Thymus (tissue), 11 donors: ENCODE data around the gene TMA7. TPM values are rescaled to one million over a fixed set of nuclear protein-coding genes. Genes with fewer than 3 reads are reported as not detected.

Experiments
- DNase-seq, 9 donors: peaks; one replicate each; pipeline ENCODE4 v3.0.0-alpha.2; 2013; ENCODE audit warnings: low spot score in 9 of 9, low read depth in 6 of 9, missing footprints in 1 of 9
- H3K27ac ChIP-seq, 2 donors: one replicate each; pipeline ENCODE4 v1.5.1; 2013; ENCODE audit warnings: control low read depth in 1 of 2, low read depth in 1 of 2, low read length in 1 of 2, mild to moderate bottlenecking in 1 of 2, moderate library complexity in 1 of 2
- H3K27me3 ChIP-seq, 2 donors: one replicate each; pipeline ENCODE4 v1.5.1; 2013; ENCODE audit warnings: low read length in 1 of 2; ENCODE audit not compliant: control insufficient read depth in 2 of 2, insufficient read depth in 1 of 2
- H3K36me3 ChIP-seq, 2 donors: one replicate each; pipeline ENCODE4 v1.5.1; 2013; ENCODE audit warnings: low read length in 1 of 2, mild to moderate bottlenecking in 1 of 2, moderate library complexity in 1 of 2; ENCODE audit not compliant: control insufficient read depth in 2 of 2, insufficient read depth in 2 of 2
- H3K4me1 ChIP-seq, 2 donors: one replicate each; pipeline ENCODE4 v1.5.1; 2013; ENCODE audit warnings: low read length in 2 of 2; ENCODE audit not compliant: control insufficient read depth in 2 of 2, insufficient read depth in 2 of 2
- H3K4me3 ChIP-seq, 2 donors: one replicate each; pipeline ENCODE4 v1.5.1; 2013; ENCODE audit warnings: low read length in 2 of 2, control low read depth in 1 of 2, mild to moderate bottlenecking in 1 of 2
- H3K9me3 ChIP-seq, 2 donors: one replicate each; pipeline ENCODE4 v1.5.1; 2013; ENCODE audit warnings: low read length in 1 of 2, mild to moderate bottlenecking in 1 of 2; ENCODE audit not compliant: control insufficient read depth in 2 of 2, insufficient read depth in 1 of 2
- WGBS: extraction: QIAGEN DNeasy Blood & Tissue Kit; methylation state at CpG from one replicate; pipeline ENCODE4 v1.1.7; 2013; 5-methylcytosine and 5-hydroxymethylcytosine counted together
- polyA plus RNA-seq: library from polyadenylated mRNA; stranded (reverse); fragments of 200-250 nt; gene quantifications from one replicate; pipeline ENCODE4 v1.2.3, GENCODE V29; 2013
- total RNA-seq: library from RNA; stranded (reverse); fragments of 120-200 nt; gene quantifications from one replicate; pipeline ENCODE4 v1.2.4, GENCODE V29; 2013
- donor health status: healthy.

The TMA7 gene
- total and polyA plus RNA-seq, 2 donors, result 660 to 735 TPM

GRCh38 chr3:48425281-48425812, 14.7 kb upstream of the TMA7 start:
- no peak overlapping the region for H3K4me3 ChIP-seq
- DNase-seq, result no peak
- peaks cover 0 to 3% of the 10 kb centered on the region in 2 donors for H3K9me3 ChIP-seq
- peaks cover 0 to 4% of the 10 kb centered on the region in 2 donors for H3K36me3 ChIP-seq
- H3K4me1 ChIP-seq, result peaks cover 9 to 19% of the 10 kb centered on the region in 2 donors
- WGBS, result 94% methylated on average over 13 of the region's 13 CpGs
- no peak overlapping the region for H3K27ac ChIP-seq
- H3K27me3 ChIP-seq, result peaks cover 4 to 42% of the 10 kb centered on the region in 2 donors

- Histone ChIP-seq H3K36me3 (no peaks in the 10 kb centered on the region), H3K4me3 (no peak overlapping the region), H3K27ac (no peak overlapping the region), H3K9me3 (peaks cover 0 to 3% of the 10 kb centered on the region in 2 donors), H3K4me1 (peaks cover 9 to 26% of the 10 kb centered on the region in 2 donors), H3K27me3 (peaks cover 4 to 44% of the 10 kb centered on the region in 2 donors)
- WGBS, result 89% methylated on average over 11 of the region's 11 CpGs
- no peak for DNase-seq
Measured at GRCh38 chr3:48426401-48426909, 13.6 kb upstream of the TMA7 start.

DNA sequence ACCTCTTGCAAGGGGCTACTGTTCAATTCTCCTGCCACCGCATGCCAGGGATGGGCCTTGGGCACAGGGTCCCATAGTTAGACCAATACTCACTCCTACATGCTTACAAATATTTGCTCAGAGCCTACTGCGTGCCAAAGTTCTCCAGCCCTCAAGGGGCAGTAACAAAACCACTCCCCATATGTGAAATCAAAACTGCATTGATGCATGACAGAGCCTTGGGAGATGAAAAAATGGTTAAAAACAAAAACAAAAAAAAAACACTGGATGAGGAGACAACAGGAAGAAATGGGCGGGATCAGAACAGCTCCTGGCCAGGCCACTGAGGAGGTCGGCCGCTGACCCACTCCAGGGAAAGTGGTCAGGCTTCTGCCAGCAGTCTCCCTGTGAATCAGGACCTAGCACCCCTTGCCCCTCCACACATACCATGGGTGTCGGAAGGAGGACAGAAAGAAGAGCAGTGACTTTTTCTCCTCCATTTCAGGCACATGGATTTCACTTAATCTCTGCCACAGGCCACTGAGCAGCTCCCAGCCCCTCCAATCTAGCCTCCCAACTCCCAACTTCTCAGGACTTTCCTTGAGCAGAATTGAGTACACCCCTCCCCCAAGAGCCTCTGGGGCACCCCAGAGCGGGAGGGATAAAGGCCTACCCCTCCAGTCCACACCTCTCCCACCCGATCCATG, 13.0 kb upstream of the TMA7 start:
- peaks cover 0 to 3% of the 10 kb centered on the region in 2 donors for H3K9me3 ChIP-seq
- no peak for DNase-seq
- peaks cover 4 to 44% of the 10 kb centered on the region in 2 donors for H3K27me3 ChIP-seq
- H3K4me3 ChIP-seq, result no peak overlapping the region
- no peak overlapping the region for H3K27ac ChIP-seq
- WGBS, result 93% methylated on average over 8 of the region's 8 CpGs
- peaks cover 0 to under 1% of the 10 kb centered on the region in 2 donors for H3K36me3 ChIP-seq
- H3K4me1 ChIP-seq, result peaks cover 9 to 22% of the 10 kb centered on the region in 2 donors

GRCh38 chr3:48427630-48427962, 12.5 kb upstream of the TMA7 start:
- Histone ChIP-seq H3K4me1 (peaks cover 9 to 22% of the 10 kb centered on the region in 2 donors), H3K9me3 (peaks cover 0 to 3% of the 10 kb centered on the region in 2 donors), H3K27ac (no peak overlapping the region), H3K36me3 (peaks cover 4 to 5% of the 10 kb centered on the region in 2 donors), H3K27me3 (peaks cover 4 to 44% of the 10 kb centered on the region in 2 donors), H3K4me3 (no peak overlapping the region)
- 97% methylated on average over 9 of the region's 9 CpGs for WGBS
- DNase-seq, result no peak

DNA sequence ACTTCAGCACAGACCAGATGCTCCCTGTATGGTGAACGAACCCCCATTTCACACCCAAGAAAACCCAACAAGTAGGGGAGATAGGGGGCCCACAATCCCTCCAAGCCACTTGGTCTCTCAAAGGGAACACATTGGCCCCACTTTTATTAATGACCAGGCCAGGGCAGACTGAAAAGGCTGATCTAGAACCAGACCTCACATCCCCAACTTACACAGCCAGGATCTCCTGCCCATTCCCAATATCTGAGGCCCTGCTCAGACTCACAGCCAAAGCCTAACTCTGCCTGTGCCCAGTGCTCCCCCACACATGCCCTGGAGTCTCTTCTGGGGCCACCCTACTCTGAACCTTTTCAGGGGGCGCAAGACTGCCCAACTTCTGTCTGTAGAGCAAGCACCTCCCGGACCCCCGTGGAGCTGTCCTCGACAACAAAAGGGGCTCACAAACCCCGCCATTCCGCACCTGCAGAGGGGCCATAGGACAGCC, 11.9 kb upstream of the TMA7 start:
- DNase-seq, result no peak
- Histone ChIP-seq H3K27me3 (peaks cover 4 to 44% of the 10 kb centered on the region in 2 donors), H3K9me3 (peaks cover 0 to 3% of the 10 kb centered on the region in 2 donors), H3K36me3 (peaks cover 10 to 11% of the 10 kb centered on the region in 2 donors), H3K4me3 (no peak overlapping the region), H3K4me1 (peaks cover 9 to 27% of the 10 kb centered on the region in 2 donors), H3K27ac (no peak overlapping the region)
- 93% methylated on average over 7 of the region's 7 CpGs for WGBS

- Histone ChIP-seq H3K36me3 (peaks cover 15 to 16% of the 10 kb centered on the region in 2 donors), H3K4me1 (peaks cover 9 to 27% of the 10 kb centered on the region in 2 donors), H3K27ac (peak overlapping the region in 1 of 2 donors; percentile 64), H3K4me3 (peak overlapping the region; percentile 50 to 79), H3K27me3 (peaks cover 4 to 44% of the 10 kb centered on the region in 2 donors), H3K9me3 (peaks cover 0 to 3% of the 10 kb centered on the region in 2 donors)
- WGBS, result 9% methylated on average over 60 of the region's 60 CpGs
- no peak for DNase-seq
Measured at GRCh38 chr3:48428572-48429316, 11.3 kb upstream of the TMA7 start.

GRCh38 chr3:48429317-48429959, 10.6 kb upstream of the TMA7 start:
- peaks cover 0 to 3% of the 10 kb centered on the region in 2 donors for H3K9me3 ChIP-seq
- peaks cover 9 to 27% of the 10 kb centered on the region in 2 donors for H3K4me1 ChIP-seq
- peak in 5 of 9 donors; percentile 32 to 64 (median 60) for DNase-seq
- peak overlapping the region in 1 of 2 donors; percentile 69 for H3K27ac ChIP-seq
- H3K4me3 ChIP-seq, result peak overlapping the region; percentile 50 to 79
- peaks cover 19 to 22% of the 10 kb centered on the region in 2 donors for H3K36me3 ChIP-seq
- H3K27me3 ChIP-seq, result peaks cover 4 to 44% of the 10 kb centered on the region in 2 donors
- under 1% methylated on average over 86 of the region's 86 CpGs for WGBS

- Histone ChIP-seq H3K27me3 (peaks cover 4 to 44% of the 10 kb centered on the region in 2 donors), H3K36me3 (peaks cover 19 to 25% of the 10 kb centered on the region in 2 donors), H3K9me3 (peaks cover 0 to 6% of the 10 kb centered on the region in 2 donors), H3K4me1 (peaks cover 9 to 26% of the 10 kb centered on the region in 2 donors), H3K27ac (peak within 1 kb of the TSS in 1 of 2 donors; percentile 69), H3K4me3 (peak within 1 kb of the TSS; percentile 50 to 79)
- peak in 4 of 9 donors; percentile 23 to 61 (median 34) for DNase-seq
- 14% methylated on average over 15 of the region's 15 CpGs for WGBS
Measured at GRCh38 chr3:48429960-48430707, 9.9 kb upstream of the TMA7 start, which contains the start of gene PLXNB1. TSS of gene PLXNB1 (minus strand) at chr3:48430086. CDS start at chr3:48424611, 5,475 bp downstream.
